LNCaP clone FGC (cell line): ENCODE measurements around the gene MPPED2.

Source experiments
- DNase-seq: peaks from one replicate; pipeline ENCODE4 v3.0.0-alpha.2; 2011; ENCODE audit warnings: low read depth
- H3K4me3 ChIP-seq: 2 replicates; pipeline ENCODE4 v1.5.1; 2011; ENCODE audit warnings: mild to moderate bottlenecking, low read depth, low read length, control low read depth
- TF ChIP-seq, protein P1 (sequence below): IDR thresholded peaks from 2 replicates; pipeline ENCODE4 v1.5.1; 2012; ENCODE audit warnings: mild to moderate bottlenecking; ENCODE audit not compliant: control insufficient read depth, insufficient read depth; ENCODE audit errors: extremely low read depth

The MPPED2 gene

DNA sequence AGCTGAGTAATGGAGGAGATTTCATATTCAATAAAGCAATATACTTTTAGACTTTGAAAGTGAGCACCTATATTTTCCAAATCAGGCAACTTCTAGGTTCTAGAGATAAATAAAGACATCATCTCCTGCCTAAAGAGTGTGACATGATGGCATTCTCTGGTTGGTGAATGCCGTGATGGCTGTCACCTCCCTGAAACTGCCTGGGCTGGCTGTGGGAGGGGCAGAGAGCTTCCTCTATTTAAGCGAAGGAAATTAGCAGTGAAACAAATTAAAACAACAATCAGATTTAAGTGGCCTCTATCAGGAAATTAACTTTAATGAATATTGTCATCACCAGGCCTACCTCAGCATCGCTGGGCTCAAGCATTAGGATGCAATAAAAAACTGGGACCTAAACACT lies 149.4 kb downstream of the MPPED2 start:
- TF ChIP-seq, protein P1, sequence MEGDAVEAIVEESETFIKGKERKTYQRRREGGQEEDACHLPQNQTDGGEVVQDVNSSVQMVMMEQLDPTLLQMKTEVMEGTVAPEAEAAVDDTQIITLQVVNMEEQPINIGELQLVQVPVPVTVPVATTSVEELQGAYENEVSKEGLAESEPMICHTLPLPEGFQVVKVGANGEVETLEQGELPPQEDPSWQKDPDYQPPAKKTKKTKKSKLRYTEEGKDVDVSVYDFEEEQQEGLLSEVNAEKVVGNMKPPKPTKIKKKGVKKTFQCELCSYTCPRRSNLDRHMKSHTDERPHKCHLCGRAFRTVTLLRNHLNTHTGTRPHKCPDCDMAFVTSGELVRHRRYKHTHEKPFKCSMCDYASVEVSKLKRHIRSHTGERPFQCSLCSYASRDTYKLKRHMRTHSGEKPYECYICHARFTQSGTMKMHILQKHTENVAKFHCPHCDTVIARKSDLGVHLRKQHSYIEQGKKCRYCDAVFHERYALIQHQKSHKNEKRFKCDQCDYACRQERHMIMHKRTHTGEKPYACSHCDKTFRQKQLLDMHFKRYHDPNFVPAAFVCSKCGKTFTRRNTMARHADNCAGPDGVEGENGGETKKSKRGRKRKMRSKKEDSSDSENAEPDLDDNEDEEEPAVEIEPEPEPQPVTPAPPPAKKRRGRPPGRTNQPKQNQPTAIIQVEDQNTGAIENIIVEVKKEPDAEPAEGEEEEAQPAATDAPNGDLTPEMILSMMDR: no peak
- DNase-seq: no peak
- no peak overlapping the region for H3K4me3 ChIP-seq

DNA sequence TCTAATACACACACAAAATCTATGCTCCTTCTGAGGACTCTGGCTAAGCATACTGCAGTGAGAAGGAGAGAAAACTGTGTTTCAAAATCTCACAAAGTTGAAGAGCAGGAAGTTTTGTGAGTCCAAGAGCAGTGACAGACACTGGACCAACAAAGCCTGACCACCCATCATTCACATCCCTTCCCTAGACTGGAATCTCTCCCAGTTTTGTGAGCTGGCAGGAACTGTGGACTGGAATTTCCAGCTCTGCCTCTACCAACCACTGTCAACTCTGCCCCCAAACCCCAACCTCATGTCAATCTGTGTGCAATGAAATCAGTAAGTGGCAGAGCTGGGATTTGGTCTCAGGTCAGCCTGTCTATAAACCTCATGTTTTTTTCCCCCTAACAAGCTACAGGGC lies 150.7 kb downstream of the MPPED2 start:
- TF ChIP-seq, protein P1: no peak
- no peak for DNase-seq
- H3K4me3 ChIP-seq: no peak overlapping the region

- TF ChIP-seq, protein P1: no peak
- H3K4me3 ChIP-seq: no peak overlapping the region
- no peak for DNase-seq
These were observed 151.3 kb downstream of the MPPED2 start for GRCh38 chr11:30434901-30435300.

GRCh38 chr11:30433831-30434230 lies 152.3 kb downstream of the MPPED2 start:
- DNase-seq: no peak
- TF ChIP-seq, protein P1: no peak

GRCh38 chr11:30432716-30433115 lies 153.4 kb downstream of the MPPED2 start:
- no peak for DNase-seq
- H3K4me3 ChIP-seq: no peak overlapping the region
- TF ChIP-seq, protein P1: no peak

More at GRCh38 chr11:30433831-30434230, 152.3 kb downstream of the MPPED2 start:
- H3K4me3 ChIP-seq: no peak overlapping the region

DNA sequence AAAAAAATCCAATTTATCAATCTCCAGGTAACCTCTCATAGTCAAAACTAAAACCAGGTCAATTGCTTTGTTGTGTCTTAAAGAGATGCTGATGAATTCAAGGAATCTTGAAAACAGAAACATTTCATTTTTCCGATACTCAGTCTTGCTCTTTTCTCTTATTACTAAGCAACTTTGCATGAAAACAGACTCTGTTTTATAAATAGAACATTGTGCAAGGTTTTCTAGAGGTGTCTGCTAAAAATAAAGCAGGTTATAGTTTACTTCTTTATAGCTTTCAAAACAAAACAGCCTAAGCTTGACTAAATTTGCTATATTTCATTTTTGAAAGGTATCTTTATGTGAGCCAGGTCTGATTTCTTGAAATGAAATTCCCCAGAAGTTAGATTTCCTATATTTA lies 154.0 kb downstream of the MPPED2 start:
- DNase-seq: no peak
- TF ChIP-seq, protein P1: no peak
- H3K4me3 ChIP-seq: no peak overlapping the region

- DNase-seq: no peak
- TF ChIP-seq, protein P1: no peak
- no peak overlapping the region for H3K4me3 ChIP-seq
These were observed 154.9 kb downstream of the MPPED2 start for GRCh38 chr11:30431127-30431814.
